Right ventricle myocardium superior (tissue), 1 donor: ENCODE results near the gene DSCAML1. TPM values are rescaled to one million over a fixed set of nuclear protein-coding genes. Genes with fewer than 3 reads are reported as not detected.

Experiments
- ATAC-seq: fragments of 200-7000 bp; cut with Tn5 transposase; one replicate; pipeline ENCODE4 v1.9.1; 2020; ENCODE audit warnings: mild to moderate bottlenecking; ENCODE audit not compliant: poor library complexity
- DNase-seq: peaks from one replicate; pipeline ENCODE4 v3.0.0-alpha.2; 2020
- intact Hi-C: fragments of 100-400 bp; cut with DNase I; formaldehyde crosslinking; loops from one replicate; pipeline ENCODE4 v1.11.2; 2022
- total RNA-seq: library from RNA; stranded (reverse); fragmentation: NEBNext Ultra II Directional; extraction: Animal tissue kit (Norgen Biotek cat#: 25700); gene quantifications from one replicate; pipeline ENCODE4 v1.2.1, GENCODE V29; 2021
- donor health status: DM: no; HTN: yes; CAD: no; lungs with severe emphysema.

The DSCAML1 gene
- total RNA-seq, 1 donor from 2014 or later, result 0.83 TPM

DNA sequence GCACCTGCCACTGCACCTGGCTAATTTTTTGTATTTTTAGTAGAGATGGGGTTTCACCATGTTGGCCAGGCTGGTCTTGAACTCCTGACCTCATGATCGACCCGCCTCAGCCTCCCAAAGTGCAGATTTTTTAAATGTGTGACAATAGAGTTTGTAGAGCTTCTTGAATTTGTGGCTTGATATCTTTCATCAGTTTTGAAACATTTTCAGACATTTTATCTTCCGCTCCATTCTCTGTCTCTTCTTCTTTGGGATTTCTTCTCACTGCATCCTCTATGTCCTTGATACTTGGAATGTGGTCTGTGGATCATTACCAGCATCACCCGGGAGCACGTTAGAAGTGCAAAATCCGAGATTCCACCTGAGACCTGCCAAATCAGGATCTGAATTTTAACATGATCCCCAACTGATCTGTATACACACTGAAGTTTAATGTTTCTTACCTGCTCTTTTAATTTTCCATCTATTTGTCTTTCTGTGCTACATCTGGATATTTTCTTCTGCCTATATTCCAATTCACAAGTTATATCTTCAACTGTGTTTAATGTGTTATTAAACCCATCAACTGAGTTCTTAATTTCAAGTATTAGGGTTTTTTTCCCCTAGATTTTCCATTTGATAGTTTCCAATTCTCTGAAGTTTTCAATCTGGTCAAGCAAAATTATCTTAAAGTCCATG lies 343.0 kb downstream of the DSCAML1 start:
- DNase-seq (no peak), ATAC-seq (no peak)
- intact Hi-C loops, result no loop called here

DNA sequence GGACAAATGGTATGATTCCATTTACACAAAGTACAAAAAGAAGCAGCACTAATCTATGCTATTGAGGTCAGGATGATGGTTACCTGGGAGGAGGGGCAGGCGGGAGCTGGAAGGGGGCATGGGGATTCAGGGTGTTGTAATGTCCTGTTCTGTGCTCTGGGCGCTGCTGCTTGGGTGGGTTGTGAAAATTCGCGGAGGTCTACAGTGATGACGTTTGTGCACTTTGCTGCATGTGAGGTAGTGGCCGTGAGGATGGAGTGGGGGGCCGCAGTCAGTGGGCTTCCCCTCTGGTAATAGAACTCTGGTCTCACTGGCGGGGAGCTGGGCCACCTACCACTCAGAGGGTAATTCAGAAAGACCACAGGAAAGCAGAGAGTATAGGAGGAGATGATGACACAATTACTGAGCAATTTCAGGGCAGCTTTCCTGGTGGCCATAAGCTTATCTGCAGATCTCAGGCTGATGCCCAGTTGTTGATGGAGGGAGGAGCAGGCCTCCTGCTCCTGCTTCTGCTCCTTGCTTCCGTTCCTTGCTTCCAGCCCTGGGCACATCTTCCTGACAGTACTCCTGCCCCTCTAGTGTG lies 347.8 kb downstream of the DSCAML1 start:
- ATAC-seq (no peak), DNase-seq (no peak)
- intact Hi-C loops, result no loop called here

DNA sequence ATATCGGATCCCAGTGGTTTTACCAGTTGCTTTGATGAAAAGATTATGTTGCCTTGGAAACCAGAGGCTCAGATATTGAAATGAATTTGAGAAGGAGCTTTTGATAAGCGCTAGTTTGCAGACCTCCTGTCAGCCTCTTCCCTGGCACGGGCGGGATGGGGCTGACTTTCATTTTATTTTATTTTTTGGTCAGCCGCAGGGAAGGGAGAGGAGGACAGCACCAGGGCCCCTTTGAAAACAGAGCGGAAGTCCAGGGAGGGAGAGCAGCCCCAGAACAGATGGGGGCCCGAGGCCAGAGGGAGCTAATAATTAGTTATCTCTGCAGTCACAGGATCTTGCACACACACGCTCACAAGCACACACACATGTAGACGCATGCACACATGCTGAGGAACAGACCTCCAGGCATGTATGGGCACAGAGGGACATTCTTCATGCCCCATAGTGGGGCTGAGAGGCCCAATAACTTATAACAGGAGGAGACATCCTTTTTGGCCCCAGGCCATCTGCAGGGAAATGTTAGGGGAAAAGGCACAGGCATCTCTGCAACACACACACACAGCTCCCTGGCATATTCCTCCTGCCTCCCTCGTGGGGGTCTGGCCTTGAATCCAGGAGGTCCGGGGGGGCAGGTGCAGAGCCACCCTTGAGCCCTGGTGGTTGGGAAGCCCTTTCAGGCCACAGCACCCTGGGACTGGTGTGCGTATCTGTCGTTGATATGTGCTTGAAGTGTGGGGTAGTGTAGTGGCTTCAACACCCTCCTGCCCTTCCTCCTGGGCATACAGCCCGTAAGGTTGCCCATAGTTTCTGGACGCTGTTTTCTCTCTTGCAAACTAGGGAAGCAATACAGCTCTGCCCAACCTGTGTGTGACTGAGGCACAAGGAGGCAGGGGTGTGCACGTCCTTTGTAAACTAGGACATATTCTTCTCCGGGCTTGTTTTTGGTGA lies 352.0 kb downstream of the DSCAML1 start:
- DNase-seq (no peak), ATAC-seq (peak; percentile 31)
- intact Hi-C loops, result loop anchor here (5.0 kb wide), 1 partner anchor 362 kb away; no protein-coding TSS in a partner anchor

DNA sequence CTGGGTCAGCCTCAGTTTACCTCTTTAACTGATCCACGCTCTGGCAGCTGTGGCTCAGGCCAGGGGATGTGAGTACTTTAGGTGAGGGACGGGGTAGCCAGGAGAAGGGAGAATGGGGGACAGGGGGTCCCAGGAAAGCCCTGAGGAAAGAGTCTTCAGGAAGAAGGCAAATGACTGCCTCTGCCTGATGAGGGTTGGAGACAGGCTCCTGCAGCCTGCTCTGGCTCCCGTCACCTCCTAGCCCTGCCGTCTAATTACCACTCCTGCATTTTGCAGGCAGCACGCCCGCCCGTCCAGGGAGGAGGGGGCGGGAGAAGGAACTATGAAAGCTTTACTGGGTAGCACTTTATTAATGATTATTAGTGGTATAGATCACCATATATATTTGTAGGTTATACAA lies 352.8 kb downstream of the DSCAML1 start:
- intact Hi-C loops, result loop anchor here (5.0 kb wide), 1 partner anchor 363 kb away; no protein-coding TSS in a partner anchor
- DNase-seq (no peak), ATAC-seq (no peak)

DNA sequence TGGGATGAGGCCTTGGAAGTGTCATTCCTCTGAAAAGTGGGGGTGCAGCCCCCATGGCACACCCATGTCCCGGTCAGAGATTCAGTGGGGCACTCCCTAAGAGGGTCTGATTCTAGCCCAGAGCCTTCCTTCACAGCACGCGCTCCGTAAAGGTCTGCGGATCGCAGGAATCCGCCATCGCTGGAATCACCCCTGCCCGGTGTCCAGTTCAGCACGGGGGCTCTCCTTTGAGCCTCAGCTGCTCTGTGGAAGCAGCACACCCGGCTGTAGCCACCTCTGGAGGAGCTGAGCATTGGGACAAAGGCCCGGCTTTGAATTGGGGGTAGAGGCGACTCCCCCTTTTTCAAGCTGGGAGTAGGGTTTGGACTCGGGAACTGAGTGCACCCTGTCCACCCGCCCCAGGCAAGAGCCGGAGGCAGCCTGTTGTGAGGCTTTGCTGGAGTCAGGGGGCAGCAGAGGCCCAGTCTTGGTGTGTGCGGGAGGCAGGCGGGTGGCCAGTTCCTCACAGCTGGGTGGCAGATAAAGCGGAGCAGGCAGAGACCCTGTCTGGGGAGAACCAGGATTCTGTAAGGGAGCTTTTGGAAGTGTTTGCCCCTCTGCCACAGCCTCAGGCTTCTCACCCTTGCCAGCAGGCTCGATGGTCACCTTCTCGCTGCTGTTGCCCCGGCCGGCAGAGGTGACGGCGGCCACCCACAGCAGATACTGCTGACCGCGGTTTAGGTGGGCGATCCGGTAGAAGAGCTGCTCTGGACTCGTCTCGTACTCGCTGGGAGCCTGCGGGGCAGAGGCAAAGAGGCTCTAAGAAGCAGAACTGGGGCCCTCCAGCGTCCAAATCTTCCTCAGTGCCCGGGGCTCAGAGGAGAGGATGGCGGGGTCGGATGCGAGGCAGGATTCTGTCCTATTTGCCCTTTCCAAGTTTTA lies 353.5 kb downstream of the DSCAML1 start:
- peak; percentile 79 for DNase-seq
- peak; percentile 91 for ATAC-seq
- intact Hi-C loops, result loop anchor here (5.0 kb wide), 1 partner anchor 364 kb away; no protein-coding TSS in a partner anchor

DNA sequence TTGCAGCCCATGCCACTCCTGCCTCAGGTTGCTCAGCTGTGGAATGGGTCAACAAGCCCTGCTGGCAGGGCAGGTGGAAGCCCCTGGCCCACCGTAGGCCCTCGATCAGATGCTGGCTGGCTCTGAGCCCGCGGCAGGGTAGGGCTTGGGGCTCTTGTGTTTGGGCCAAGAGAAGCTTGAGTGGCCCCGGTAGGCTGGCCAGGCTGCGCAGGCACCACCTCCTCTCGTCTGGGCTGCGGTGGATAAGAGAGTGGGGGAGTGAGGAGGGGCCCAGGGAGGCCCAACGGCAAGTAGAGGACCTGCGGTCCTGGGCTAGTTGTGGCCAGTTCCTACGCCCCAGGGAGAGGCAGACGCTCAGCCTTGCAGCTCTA lies 354.2 kb downstream of the DSCAML1 start:
- intact Hi-C loops, result loop anchor here (5.0 kb wide), 1 partner anchor 364 kb away; no protein-coding TSS in a partner anchor
- peak; percentile 9 for ATAC-seq
- no peak for DNase-seq

DNA sequence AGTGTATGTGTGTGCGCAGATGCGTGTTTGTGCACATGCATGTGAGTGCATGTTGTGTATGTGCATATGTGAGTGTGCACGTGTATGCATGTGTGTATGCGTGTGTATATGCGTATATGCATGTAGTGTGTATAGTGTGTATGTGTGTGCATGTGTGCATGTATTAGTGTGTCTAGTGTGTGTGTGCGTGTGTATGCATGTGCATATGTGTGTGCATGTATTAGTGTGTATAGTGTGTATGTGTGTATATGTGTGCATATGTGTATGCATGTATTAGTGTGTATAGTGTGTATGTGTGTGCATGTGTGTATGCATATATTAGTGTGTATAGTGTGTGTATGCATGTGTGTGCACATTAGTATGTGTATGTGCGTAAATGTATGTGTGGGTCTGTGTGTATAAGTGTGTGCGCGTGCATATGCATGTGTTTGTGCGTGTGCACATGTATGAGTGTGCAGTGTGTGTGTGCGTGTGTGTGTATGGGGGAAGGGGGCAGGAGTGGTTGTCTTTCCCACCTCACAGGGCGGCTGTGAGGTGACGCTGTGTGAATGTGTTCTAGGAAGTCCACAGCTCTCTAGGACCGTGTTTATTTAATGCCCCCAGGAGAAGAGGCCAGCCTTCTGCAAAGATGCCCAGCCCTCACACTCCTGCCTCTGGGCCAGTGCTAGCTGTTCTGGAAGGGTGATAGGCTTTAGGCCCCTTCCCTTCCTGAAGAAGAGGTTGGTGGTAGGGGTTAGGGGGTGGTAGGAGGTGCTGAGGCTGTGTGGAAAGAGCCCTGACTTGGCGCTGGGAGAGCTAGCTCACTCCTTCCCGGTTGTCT lies 354.8 kb downstream of the DSCAML1 start:
- ATAC-seq (no peak), DNase-seq (no peak)
- intact Hi-C loops, result loop anchor here (5.0 kb wide), 1 partner anchor 365 kb away; no protein-coding TSS in a partner anchor

DNA sequence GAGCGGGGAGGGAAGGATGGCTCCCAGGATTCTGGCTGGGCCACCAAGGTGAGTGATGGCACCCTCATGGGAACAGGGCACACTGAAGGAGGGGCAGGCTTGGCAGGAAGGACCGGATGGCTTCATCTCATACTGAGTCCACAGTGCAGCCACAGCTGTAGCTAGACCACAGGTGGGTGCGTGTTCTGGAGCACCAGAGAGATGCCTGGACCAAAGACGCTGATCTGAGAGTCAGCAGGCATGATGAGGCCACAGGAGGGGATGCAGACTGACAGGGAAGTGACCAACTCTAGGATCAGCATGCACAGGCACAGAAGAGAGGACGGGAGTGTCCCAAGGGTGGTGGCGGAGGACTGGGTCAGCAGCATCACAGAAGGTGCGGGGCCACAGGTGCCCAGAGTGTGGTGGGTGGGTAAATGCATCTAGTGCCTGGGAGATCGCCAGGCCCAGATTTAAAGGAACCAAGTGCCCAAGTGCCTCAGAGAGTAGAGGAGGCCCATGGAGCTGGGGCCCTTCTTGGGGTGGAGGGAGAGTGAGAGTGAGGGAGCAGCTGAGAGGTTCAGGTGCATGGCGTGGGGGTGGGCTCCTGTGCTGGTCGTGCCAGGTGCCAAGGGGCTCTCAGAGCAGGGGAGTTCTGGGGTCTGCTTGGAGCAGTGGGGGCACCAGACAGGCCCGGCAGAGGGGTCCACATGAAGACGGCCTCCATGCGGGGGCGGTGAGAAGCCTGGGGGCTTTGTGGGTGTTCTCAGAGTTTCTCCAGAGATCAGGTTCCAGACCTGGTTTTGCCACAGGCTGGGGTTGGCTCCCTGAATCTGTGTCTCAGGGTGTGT lies 355.7 kb downstream of the DSCAML1 start:
- DNase-seq, result no peak
- intact Hi-C loops, result loop anchor here (5.0 kb wide), 1 partner anchor 366 kb away; no protein-coding TSS in a partner anchor
- ATAC-seq, result no peak

DNA sequence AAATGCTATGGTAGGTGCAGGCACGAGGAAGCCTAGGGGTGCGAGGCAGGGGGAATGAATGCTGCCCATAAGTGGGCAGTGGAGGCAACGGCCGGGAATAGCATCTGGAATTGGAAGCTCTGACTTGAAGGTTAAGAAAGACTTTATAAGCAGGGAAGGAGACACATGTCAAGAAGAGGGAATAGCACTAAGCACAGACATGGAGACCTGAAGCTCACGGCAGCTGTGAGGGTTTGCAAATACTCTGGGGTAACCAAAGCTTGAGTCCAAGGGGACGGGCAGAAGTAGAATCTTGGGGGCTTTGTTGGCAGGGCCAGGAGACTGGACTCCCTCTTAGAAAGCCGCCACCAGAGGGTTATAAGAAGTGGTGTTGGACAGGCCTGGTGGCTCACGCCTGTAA lies 356.8 kb downstream of the DSCAML1 start:
- ATAC-seq (no peak), DNase-seq (no peak)
- intact Hi-C loops, result loop anchor here (5.0 kb wide), 1 partner anchor 367 kb away; no protein-coding TSS in a partner anchor

DNA sequence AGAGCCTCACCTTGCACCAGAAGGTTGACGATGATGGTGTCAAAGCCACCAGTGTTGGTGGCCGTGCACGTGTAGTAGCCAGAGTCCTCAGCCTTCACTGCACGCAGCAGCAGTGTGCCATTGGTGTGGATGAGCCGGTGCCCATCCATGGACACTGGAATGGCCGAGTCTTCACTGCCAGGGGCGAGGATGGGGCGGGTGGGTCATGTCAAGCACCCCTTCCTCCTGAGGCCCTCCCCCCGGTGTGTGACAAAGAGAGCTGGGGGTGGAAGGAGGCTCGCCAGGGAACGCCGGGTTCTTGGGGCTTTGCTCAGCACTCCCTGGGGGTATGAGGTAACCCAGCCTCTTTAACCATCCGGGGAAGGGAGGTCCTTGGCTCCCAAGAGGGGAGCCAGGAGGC lies 357.8 kb downstream of the DSCAML1 start:
- DNase-seq, result no peak
- no peak for ATAC-seq
- intact Hi-C loops, result no loop called here

DNA sequence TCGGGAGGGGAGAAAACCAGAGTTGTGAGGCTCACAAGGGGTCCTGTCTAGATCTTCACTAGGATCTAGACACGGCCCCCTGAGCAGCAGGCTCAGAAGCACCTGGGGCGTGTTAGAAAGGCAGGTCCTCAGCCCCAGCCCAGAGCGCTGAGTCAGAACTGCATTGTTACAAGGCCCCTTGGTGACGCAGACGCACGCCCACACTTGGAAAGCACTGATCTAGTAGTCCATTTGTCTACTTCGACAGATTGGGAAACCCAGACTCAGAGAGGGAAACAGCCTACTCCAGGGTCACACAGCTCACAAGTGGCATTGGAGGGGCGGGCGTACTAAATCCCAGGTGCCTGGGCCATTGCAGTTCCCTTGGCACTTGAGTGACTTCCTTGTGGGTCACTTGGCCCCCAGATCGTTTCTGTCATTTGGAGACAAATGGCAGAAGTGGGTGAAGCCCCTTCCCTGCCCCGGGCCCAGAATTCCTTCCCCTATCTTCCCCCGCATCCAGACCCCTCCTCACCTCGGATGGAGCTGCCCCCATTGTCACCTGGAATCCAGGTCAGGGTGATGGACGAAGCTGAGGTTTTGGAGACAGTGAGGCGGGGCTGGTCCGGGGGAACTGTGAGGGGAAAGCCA lies 358.5 kb downstream of the DSCAML1 start:
- DNase-seq, result no peak

DNA sequence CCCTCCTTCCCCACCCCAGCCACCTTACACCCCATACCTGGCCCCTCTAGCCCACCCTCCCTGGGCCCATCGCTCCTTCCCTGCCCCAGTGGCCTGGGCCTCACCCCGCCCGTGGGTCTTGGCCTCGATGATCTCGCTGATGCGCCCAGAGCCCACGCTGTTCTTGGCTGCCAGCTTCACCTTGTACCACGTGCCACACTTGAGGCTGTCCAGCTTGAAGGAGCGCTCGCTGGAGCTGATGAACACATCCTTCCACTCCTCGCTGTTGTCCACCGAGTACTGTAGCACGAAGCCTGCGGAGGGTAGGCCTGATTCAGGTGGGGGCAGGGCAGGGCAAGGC lies 359.3 kb downstream of the DSCAML1 start:
- ATAC-seq, result no peak
- DNase-seq, result no peak
- intact Hi-C loops, result no loop called here

More for the DNA sequence above, 358.5 kb downstream of the DSCAML1 start:
- no peak for ATAC-seq
- intact Hi-C loops, result no loop called here

DNA sequence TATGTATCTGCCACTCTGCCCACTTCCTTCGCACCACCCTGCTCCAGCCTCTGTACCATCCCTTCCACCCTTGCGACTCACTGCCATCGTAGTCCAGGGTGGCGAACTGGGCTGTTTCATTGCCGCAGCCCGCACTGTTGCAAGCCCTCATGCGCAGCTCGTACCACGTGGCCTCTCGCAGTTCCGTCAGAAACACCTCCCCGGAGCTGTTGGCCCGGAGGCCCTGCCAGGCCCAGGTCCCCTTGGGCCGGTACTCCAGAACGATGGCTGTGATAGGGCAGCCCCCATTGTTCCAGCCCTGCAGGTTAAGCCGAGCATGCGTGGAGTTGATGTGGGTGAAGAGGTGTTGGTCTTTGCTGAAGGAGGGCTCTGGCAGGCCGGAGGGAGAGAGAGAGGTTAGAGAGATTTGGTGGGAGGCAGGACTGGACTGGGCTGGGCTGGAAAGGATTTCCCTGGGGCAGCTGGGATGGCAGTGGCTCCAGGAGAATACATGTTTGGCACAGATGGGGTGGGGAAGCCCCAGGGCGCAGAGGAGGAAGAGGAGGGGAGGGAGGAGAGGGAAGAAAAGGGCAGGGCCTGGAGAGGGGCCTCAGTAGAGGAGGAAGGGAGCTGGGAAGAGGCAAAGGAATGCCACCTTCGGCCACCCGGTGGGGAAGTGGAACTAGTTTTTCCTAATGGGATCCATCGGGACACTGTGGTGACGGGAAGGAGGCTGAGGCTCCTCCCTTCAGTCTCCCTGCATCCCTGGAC lies 359.8 kb downstream of the DSCAML1 start:
- no peak for DNase-seq
- intact Hi-C loops, result no loop called here
- no peak for ATAC-seq

DNA sequence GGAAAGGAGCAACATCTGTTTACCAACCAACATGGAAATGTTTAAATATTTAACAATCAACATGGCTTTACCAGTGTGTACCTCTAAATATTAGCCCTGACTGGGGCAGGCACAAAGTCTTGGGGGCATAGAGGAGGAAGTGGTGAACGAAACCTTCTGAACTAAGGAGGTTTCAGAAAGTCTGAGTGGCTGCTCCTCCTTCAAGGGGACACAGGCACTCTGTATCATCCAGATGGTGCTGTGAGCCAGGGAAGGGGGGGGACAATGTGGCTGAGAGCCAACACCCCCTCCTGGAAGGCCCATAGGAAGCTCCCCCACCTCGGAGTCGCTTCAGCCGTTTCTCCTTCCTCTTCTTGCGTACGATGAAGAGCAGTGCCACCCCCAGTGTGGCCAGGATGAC lies 361.7 kb downstream of the DSCAML1 start:
- no peak for DNase-seq
- intact Hi-C loops, result no loop called here
- no peak for ATAC-seq

DNA sequence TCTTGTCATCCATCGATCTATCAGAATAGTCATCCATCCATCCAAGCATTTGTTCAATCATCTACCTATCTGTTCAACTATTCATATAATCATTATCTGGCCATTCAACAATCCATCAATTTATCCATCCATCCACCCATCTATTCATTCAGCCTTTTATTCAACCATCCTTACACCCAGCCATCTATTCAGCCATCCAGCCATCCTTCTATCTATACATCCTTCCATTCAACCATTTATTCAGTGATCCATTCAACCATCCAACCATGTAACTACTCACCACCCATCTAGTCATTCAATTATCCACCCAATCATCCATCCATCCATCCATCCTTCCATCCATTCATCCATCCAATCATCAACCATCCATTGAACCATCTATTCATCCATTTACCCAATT lies 362.5 kb downstream of the DSCAML1 start:
- intact Hi-C loops, result no loop called here
- ATAC-seq, result no peak

DNA sequence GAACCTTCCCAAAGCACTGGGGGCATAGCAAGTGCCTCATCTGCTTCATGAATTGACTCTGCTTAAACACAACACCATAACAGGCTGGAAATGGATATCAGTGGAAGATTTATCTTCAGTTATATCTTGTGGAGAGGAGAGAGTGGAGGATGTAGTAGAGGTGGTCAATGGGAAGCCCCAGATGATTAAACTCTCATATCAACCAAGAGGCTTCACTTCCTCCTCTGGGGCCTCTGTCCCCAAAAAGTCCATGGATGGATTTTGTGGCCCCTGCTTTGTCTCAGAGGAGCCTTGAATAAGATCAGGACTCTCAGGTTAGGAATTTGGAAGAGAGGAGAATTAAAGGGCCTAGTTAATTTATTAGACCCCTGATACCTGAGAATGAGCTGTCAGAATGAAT lies 363.3 kb downstream of the DSCAML1 start:
- ATAC-seq (no peak), DNase-seq (no peak)
- intact Hi-C loops, result no loop called here

More for the DNA sequence above, 362.5 kb downstream of the DSCAML1 start:
- no peak for DNase-seq
